SK-N-SH treated with all-trans-retinoic acid at 6 μM for 48 hours (cell line): Measurements from ENCODE around the gene HDAC10.

Experiments used
- ATAC-seq: fragments of 200-7000 bp; cut with Tn5 transposase; 3 replicates; pipeline ENCODE4 v1.9.1; 2020; ENCODE audit warnings: mild to moderate bottlenecking, moderate library complexity
- ARNTL ChIP-seq: fragments of 450-650 bp; formaldehyde crosslinking; IDR thresholded peaks from 2 replicates; pipeline ENCODE4 v1.5.0; 2020; ENCODE audit warnings: low read depth, mild to moderate bottlenecking, moderate library complexity, borderline replicate concordance
- PPARA ChIP-seq: fragments of 250-450 bp; sonication (Bioruptor Pico); IDR thresholded peaks from 2 replicates; pipeline ENCODE4 v1.5.0; 2020; ENCODE audit warnings: mild to moderate bottlenecking, borderline replicate concordance
- RARB ChIP-seq: fragments of 250-450 bp; sonication (Bioruptor Pico); IDR thresholded peaks from 2 replicates; pipeline ENCODE4 v1.8.0; 2021; ENCODE audit warnings: mild to moderate bottlenecking, moderate library complexity
- SNAI2 ChIP-seq: fragments of 250-450 bp; sonication (Bioruptor Pico); IDR thresholded peaks from 2 replicates; pipeline ENCODE4 v1.5.0; 2020; ENCODE audit warnings: mild to moderate bottlenecking, moderate library complexity
- TOX ChIP-seq: fragments of 250-450 bp; sonication (Bioruptor Pico); IDR thresholded peaks from 2 replicates; pipeline ENCODE4 v1.8.0; 2021; ENCODE audit warnings: mild to moderate bottlenecking, moderate library complexity, borderline replicate concordance
- ZFP3 ChIP-seq: fragments of 250-450 bp; sonication (Bioruptor Pico); IDR thresholded peaks from 2 replicates; pipeline ENCODE4 v1.5.0; 2020; ENCODE audit warnings: mild to moderate bottlenecking, moderate library complexity
- ZFP30 ChIP-seq: fragments of 450-650 bp; formaldehyde crosslinking; IDR thresholded peaks from 2 replicates; pipeline ENCODE4 v1.5.0; 2022; ENCODE audit warnings: mild to moderate bottlenecking, moderate library complexity
- ZNF565 ChIP-seq: fragments of 450-650 bp; formaldehyde crosslinking; conservative IDR thresholded peaks from 2 replicates; pipeline ENCODE4 v1.5.0; 2020; ENCODE audit warnings: low read depth, mild to moderate bottlenecking, moderate library complexity
- ZNF70 ChIP-seq: fragments of 450-650 bp; formaldehyde crosslinking; IDR thresholded peaks from 2 replicates; pipeline ENCODE4 v1.5.0; 2020; ENCODE audit warnings: mild to moderate bottlenecking, moderate library complexity
- TF ChIP-seq, protein P1 (sequence below): fragments of 250-450 bp; sonication (Bioruptor Pico); IDR thresholded peaks from 2 replicates; pipeline ENCODE4 v1.5.1; 2021; ENCODE audit warnings: mild to moderate bottlenecking, moderate library complexity
- TF ChIP-seq, protein P2 (sequence below): fragments of 250-450 bp; sonication (Bioruptor Pico); IDR thresholded peaks from 2 replicates; pipeline ENCODE4 v1.5.1; 2020; ENCODE audit warnings: low read depth, mild to moderate bottlenecking, moderate library complexity
- TF ChIP-seq, protein P3 (sequence below): fragments of 250-450 bp; sonication (Bioruptor Pico); IDR thresholded peaks from 2 replicates; pipeline ENCODE4 v1.8.0; 2020; ENCODE audit warnings: mild to moderate bottlenecking, moderate library complexity, borderline replicate concordance
- TF ChIP-seq, protein P4 (sequence below): fragments of 250-450 bp; sonication (Bioruptor Pico); IDR thresholded peaks from 2 replicates; pipeline ENCODE4 v1.5.0; 2020; ENCODE audit warnings: mild to moderate bottlenecking, moderate library complexity

The HDAC10 gene

DNA sequence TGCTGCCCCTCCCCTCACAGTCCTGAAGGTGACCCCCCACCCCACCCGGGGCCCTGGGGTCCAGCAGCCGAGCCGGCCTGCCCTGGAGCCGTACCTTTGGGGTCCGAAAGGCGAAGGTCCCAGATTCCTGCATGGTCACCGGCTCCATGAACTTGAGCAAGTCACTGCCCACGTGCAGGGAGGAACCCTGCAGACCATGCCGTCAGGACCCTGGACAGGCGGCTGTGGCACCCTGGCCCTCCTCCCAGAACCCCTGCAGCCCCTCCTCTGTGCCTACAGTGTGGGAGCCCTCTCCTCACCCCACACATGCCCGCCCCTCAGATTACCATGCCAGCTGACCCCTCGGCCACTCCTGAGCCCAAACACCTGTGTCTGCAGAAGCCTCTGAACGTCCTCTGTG is 33.4 kb upstream of the HDAC10 start (continued):
- TF ChIP-seq, protein P1, sequence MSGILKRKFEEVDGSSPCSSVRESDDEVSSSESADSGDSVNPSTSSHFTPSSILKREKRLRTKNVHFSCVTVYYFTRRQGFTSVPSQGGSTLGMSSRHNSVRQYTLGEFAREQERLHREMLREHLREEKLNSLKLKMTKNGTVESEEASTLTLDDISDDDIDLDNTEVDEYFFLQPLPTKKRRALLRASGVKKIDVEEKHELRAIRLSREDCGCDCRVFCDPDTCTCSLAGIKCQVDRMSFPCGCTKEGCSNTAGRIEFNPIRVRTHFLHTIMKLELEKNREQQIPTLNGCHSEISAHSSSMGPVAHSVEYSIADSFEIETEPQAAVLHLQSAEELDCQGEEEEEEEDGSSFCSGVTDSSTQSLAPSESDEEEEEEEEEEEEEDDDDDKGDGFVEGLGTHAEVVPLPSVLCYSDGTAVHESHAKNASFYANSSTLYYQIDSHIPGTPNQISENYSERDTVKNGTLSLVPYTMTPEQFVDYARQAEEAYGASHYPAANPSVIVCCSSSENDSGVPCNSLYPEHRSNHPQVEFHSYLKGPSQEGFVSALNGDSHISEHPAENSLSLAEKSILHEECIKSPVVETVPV (CRISPR knock-in tag) = no peak

DNA sequence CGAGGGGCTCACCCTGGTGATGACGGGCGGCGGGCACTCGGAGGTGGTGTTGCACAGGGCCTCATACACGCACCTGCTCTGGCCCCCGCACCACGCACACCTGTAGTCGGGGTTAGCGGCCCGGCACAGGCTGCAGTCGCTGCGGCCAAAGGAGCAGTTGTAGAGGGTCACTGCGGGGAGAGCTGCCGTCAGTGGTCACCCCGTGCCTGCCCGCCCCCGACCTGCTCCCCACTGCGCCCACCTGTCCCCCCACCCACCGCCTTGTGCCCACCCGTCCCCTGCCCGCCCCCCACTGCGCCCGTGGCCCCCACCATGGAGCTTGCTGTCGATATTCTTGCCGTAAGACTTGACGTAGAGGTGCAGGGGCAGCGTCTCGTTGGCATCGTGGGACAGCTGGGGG is 32.8 kb upstream of the HDAC10 start:
- ATAC-seq = no peak
- TF ChIP-seq ZFP3 (CRISPR knock-in tag) (no peak), RARB (CRISPR knock-in tag) (no peak), ZNF565 (CRISPR knock-in tag) (no peak), SNAI2 (CRISPR knock-in tag) (no peak), ARNTL (CRISPR knock-in tag) (no peak), TOX (no peak), PPARA (CRISPR knock-in tag) (no peak)
- TF ChIP-seq, protein P2, sequence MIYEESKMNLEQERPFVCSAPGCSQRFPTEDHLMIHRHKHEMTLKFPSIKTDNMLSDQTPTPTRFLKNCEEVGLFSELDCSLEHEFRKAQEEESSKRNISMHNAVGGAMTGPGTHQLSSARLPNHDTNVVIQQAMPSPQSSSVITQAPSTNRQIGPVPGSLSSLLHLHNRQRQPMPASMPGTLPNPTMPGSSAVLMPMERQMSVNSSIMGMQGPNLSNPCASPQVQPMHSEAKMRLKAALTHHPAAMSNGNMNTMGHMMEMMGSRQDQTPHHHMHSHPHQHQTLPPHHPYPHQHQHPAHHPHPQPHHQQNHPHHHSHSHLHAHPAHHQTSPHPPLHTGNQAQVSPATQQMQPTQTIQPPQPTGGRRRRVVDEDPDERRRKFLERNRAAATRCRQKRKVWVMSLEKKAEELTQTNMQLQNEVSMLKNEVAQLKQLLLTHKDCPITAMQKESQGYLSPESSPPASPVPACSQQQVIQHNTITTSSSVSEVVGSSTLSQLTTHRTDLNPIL = no peak
- TF ChIP-seq, protein P3, sequence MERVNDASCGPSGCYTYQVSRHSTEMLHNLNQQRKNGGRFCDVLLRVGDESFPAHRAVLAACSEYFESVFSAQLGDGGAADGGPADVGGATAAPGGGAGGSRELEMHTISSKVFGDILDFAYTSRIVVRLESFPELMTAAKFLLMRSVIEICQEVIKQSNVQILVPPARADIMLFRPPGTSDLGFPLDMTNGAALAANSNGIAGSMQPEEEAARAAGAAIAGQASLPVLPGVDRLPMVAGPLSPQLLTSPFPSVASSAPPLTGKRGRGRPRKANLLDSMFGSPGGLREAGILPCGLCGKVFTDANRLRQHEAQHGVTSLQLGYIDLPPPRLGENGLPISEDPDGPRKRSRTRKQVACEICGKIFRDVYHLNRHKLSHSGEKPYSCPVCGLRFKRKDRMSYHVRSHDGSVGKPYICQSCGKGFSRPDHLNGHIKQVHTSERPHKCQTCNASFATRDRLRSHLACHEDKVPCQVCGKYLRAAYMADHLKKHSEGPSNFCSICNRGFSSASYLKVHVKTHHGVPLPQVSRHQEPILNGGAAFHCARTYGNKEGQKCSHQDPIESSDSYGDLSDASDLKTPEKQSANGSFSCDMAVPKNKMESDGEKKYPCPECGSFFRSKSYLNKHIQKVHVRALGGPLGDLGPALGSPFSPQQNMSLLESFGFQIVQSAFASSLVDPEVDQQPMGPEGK (CRISPR knock-in tag) = no peak

DNA sequence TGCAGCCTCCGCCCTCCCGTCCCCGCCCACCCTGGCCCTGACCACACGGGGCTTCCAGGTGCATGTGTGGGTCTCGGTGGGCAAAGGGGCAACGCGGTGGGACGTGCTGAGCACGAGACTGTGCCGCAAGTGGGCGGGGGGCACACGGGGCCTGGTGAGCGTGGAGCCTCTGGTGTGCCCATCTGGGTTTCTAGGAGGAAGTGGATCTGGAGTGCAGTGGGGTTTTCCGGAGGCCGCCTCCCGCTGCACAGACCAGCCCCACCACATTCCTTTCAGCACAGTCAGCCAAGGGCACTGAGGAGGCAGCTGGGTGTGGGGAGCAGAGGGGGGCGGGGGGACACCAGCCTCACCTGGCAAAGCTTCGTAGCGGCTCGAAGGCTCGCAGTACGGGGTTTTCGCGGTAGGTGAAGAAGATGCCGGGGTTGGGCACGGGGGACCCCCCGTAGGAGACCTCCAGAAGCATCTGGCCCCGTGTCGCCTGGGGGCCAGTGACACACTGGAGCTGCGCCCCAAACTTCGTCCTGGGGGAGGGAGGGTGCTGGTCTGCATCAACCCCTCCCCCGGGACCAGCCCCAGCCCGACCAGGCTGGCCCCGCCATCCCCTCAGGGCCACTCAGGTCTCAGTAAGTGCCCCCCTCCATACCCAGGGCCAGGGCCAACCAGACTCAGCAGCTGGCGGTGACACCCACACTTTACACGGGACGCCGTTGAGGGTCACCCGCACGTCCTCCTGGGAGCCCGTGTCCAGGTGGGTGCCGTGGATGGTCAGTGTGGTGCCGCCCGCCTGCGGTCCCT is 31.5 kb upstream of the HDAC10 start:
- ATAC-seq = peak; percentile 85

DNA sequence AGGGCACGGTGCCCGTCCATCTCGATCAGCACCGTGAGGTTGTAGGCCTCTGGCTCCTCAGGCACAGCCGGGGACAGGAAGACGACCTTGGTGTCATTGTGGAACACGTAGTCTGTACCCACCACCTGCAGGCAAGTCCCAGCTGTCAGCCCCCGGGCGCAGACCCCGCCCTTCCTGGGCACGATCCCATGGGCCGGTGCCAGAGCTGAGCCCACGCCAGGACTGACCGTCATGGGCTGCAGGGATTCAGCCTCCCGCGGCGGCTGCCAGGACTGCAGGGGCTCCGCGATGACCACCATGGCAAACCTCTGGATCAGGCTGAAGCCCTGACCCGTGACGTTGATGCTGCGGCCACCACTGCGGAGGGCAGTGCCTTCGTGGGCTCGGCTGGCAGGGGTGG is 30.9 kb upstream of the HDAC10 start:
- no peak for ATAC-seq
- TF ChIP-seq ZNF70 (CRISPR knock-in tag) = no peak
- TF ChIP-seq, protein P4, sequence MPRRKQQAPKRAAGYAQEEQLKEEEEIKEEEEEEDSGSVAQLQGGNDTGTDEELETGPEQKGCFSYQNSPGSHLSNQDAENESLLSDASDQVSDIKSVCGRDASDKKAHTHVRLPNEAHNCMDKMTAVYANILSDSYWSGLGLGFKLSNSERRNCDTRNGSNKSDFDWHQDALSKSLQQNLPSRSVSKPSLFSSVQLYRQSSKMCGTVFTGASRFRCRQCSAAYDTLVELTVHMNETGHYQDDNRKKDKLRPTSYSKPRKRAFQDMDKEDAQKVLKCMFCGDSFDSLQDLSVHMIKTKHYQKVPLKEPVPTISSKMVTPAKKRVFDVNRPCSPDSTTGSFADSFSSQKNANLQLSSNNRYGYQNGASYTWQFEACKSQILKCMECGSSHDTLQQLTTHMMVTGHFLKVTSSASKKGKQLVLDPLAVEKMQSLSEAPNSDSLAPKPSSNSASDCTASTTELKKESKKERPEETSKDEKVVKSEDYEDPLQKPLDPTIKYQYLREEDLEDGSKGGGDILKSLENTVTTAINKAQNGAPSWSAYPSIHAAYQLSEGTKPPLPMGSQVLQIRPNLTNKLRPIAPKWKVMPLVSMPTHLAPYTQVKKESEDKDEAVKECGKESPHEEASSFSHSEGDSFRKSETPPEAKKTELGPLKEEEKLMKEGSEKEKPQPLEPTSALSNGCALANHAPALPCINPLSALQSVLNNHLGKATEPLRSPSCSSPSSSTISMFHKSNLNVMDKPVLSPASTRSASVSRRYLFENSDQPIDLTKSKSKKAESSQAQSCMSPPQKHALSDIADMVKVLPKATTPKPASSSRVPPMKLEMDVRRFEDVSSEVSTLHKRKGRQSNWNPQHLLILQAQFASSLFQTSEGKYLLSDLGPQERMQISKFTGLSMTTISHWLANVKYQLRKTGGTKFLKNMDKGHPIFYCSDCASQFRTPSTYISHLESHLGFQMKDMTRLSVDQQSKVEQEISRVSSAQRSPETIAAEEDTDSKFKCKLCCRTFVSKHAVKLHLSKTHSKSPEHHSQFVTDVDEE (CRISPR knock-in tag) = no peak
- TF ChIP-seq RARB (CRISPR knock-in tag) = no peak
- TF ChIP-seq, protein P3 (CRISPR knock-in tag) = no peak
- no peak for TF ChIP-seq ZFP30 (CRISPR knock-in tag)
- no peak for TF ChIP-seq ARNTL (CRISPR knock-in tag)

More for the DNA sequence above, 31.5 kb upstream of the HDAC10 start:
- TF ChIP-seq, protein P3 (CRISPR knock-in tag) = no peak
